ENCODE data around the gene FAM168B. TPM values are rescaled to one million over a fixed set of nuclear protein-coding genes. Genes with fewer than 3 reads are reported as not detected.
"Not testable (repeated sequence)": the region's sequence is repeated elsewhere in the genome, so short reads cannot be mapped to it uniquely, and the experiment has no call there.

FAM168B gene, protein sequence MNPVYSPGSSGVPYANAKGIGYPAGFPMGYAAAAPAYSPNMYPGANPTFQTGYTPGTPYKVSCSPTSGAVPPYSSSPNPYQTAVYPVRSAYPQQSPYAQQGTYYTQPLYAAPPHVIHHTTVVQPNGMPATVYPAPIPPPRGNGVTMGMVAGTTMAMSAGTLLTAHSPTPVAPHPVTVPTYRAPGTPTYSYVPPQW
- polyA plus RNA-seq (2013, experiment 1 of 2; ENCODE audit: insufficient read length): 106 TPM
- 77.0 TPM for polyA plus RNA-seq (2013, experiment 2 of 2; ENCODE audit: insufficient read length)

- DNase-seq: peak; percentile 92
Observed at GRCh38 chr2:131093006-131093695, at the start of gene FAM168B. Gene FAM168B, minus strand, starts transcription at chr2:131093460. Its CDS starts 10,814 bp downstream, at chr2:131082646.

GRCh38 chr2:131142849-131143248 lies 49.6 kb upstream of the FAM168B start:
- no peak for DNase-seq

GRCh38 chr2:131140581-131140980 lies 47.3 kb upstream of the FAM168B start:
- DNase-seq: no peak

- no peak for DNase-seq
Observed at GRCh38 chr2:131132729-131133128, 39.5 kb upstream of the FAM168B start.

- no peak for DNase-seq
Observed at GRCh38 chr2:131130298-131130596, 37.0 kb upstream of the FAM168B start.

DNA sequence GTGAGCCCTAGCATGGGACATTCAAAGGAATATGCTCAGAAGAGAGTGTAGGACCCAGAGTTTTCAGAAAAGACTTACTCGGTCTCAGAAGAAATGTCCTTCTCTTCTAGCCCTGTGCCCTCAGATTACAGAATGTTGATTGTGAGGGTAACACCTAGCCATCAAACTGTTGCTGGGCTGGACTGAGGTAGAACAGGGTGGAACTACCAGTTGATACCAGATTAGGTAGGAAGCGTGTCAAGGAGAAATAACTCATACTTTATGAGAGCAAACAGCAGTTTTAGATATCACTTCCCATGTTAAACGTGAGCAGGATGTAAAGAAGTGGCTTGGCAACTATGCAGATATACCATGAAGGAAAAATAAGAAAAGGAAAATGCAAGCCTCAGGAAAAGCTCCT lies 34.7 kb upstream of the FAM168B start:
- DNase-seq: no peak

GRCh38 chr2:131127076-131127475 lies 33.8 kb upstream of the FAM168B start:
- no peak for DNase-seq

DNA sequence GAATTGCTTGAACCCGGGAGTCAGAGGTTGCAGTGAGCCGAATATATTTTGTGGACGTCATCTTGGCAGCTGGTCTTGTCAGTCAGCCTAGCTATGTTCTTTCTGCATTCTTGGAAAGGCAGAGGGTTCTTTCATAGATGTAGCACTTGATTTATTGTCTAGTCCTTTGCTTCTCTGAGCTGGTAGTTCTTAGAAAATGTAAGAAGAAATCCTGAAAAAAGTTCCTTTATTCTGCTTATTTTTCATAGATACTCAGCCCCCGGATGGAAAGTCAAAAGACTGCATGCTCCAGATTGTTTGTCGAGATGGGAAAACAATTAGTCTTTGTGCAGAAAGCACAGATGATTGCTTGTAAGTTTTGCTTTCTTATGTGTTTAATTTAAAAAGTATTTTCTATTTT lies 33.2 kb upstream of the FAM168B start:
- DNase-seq: no peak

- no peak for DNase-seq
Observed at GRCh38 chr2:131125195-131125757, 32.0 kb upstream of the FAM168B start.

DNA sequence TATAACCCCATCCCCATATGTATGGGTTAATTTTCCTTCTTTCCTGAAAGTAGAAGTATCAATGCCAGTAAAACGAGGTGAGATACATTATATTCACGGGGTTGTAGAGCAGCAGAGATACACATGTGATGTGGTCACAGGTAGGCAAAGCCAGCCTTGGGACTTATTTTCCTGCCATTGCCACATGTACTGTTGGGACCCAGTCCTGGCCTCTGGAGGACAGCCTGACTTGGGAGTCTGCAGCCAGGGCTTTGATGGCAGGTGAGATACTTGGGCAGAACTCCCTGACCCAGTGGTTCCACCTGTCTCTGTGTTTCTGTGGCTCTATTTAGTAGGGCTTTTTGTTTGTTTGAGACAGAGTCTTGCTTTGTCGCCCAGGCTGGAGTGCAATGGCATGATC lies 29.9 kb upstream of the FAM168B start:
- DNase-seq: no peak

DNA sequence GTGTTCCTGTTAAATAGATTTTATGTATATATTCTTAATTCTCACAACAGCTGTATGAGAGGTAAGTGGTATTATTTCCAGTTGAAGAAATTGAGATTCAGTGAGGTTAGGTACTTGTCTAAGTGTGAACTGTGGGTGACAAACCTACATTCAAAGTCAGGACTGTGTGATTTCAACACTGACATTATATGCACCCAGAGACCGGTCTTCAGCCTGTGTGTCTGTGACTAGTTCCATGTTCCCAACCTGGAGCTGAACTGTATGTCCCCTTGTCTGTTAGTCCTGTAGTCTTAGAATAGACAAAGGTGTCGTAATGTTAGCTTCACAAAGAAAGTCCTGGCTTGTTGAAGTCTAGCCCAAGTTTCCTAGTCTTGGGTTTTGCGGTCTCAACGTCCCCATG lies 29.2 kb upstream of the FAM168B start:
- no peak for DNase-seq

- DNase-seq: no peak
Observed at GRCh38 chr2:131121464-131121863, 28.2 kb upstream of the FAM168B start.

- DNase-seq: no peak
Observed at GRCh38 chr2:131120815-131121317, 27.6 kb upstream of the FAM168B start.

- DNase-seq: no peak
Observed at GRCh38 chr2:131115752-131116151, 22.5 kb upstream of the FAM168B start.

DNA sequence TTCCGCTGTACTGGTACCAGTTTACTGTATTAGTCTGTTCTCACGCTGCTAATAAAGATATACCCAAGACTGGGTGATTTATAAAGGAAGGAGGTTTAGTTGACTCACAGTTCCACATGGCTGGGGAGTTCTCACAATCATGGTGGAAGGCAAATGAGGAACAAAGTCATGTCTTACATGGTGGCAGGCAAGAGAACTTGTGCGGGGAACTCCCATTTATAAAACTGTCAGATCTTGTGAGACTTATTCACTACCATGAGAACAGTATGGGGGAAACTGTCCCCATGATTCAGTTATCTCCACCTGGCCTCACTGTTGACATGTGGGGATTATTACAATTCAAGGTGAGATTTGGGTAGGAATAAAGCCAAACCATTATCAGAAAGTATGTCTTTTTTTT lies 21.7 kb upstream of the FAM168B start:
- DNase-seq: not testable (repeated sequence)

DNA sequence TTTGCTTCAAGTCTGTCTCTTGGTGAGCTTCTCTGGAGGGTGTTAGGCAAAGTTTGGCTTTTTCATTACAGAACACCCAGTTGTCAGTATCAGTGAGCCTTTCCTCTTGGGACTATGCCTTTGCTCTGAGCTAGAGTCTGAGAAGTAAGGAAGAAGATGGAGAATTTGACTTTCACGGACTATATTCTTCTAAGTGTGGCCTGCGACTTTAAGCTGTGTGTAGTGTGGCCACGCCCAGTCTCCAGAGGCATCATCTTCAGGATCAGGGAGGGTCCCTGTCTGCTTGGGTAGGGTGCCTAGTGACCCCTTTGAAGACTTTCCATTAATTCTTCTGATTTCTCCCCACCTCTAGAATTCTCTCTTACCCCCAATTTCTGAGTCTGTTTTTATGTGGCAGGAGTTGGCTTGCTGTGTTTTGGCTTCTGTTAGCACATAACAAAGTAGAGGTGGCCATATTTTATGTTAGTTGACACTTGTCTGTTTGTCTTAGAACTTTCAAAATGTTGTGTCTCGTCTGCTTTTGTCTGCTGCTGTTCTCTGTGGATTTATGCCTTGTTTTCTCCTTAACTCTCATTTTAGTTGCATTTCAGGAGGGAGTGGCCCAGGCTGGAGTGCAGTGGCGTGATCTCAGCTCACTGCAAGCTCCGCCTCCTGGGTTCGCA lies 20.4 kb upstream of the FAM168B start:
- no peak for DNase-seq

- no peak for DNase-seq
Observed at GRCh38 chr2:131112529-131112928, 19.3 kb upstream of the FAM168B start.

DNA sequence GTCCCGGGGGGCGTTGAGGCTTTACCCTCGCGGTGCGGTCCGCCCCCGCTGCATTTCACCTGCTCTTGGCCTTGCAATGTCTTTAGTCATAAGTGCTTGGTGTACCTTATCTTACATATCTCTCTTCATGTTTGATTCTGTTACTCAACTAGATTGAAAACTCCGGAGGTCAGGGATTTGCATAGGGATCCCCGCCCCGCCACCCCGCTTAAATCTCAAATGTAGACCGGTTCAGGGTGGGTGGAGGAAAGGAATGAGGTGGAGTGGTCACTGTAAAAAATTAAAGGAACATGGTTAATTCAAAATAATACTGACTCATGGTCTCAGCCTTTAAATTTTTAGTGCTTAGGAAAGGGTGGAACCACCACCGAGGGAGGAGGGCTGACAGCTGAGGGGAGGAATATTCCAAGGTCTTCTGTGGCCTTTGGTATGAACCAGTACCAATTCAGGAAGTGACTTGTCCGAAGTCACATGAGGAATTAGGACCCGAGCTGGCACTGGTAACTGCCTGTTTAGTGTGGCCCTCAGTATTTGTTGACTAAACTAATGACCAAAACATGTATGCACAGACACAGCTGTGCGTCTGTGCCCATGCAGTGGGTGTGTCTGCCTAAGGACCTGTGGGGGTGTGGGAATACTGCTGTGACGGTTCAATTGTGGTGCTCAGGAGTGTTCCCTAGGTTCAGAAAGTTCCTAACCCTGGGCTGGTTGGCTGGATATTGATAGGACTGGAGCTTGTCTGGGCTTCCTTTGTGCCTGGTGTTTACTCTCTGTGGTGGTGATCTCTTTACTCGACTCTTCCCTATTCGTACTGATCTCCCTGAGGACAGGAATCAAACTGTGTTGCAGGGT lies 12.9 kb upstream of the FAM168B start:
- DNase-seq: peak; percentile 65

GRCh38 chr2:131105156-131105949 lies 12.1 kb upstream of the FAM168B start, which contains the start of gene PLEKHB2:
Gene PLEKHB2, plus strand, starts transcription at chr2:131105336. Its CDS starts 15,606 bp downstream, at chr2:131120942.
- DNase-seq: peak; percentile 88

- peak; percentile 60 for DNase-seq
Observed at GRCh38 chr2:131104487-131105155, 11.4 kb upstream of the FAM168B start.

DNA sequence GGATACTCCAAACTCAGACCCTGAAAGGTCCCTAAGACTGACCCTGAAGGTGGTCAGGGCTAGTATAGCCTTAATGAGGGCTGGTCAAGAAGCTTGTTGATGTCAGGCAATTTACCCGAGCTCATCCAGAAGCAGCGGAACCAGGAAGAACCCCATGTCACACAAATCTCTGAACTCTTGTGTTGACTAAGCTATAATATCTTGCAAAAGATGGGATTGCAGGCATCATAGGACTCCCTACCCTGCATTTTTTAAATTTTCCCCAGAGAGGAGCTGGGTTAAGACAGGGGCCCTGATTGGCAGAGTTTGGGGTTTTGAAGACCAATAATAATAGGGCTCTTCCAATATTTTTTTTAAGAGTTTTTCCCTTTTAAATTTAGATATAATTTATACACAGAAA lies 9.9 kb upstream of the FAM168B start:
- no peak for DNase-seq
